Measurements from ENCODE around the gene RGS3.
A peak's percentile ranks its signal among the peaks of the same experiment; 100 is the strongest.
"Not testable (repeated sequence)": the region's sequence is repeated elsewhere in the genome, so short reads cannot be mapped to it uniquely, and the experiment has no call there.

Gene RGS3

GRCh38 chr9:113437716-113438115 is 25.8 kb upstream of the RGS3 start:
- H3K27ac ChIP-seq (ENCODE audit: low read depth, low read length); H3K4me1 ChIP-seq (ENCODE audit: control insufficient read depth, insufficient read depth, low read length); H3K4me3 ChIP-seq (ENCODE audit: low read depth, low read length); H3K27me3 ChIP-seq (ENCODE audit: control insufficient read depth, insufficient read depth, low read length); H3K9ac ChIP-seq (ENCODE audit: low read depth, low read length); H3K9me3 ChIP-seq (ENCODE audit: control insufficient read depth, insufficient read depth, low read length); H3K36me3 ChIP-seq (ENCODE audit: control insufficient read depth, insufficient read depth, low read length): not testable (repeated sequence)

- Histone ChIP-seq H3K27me3 (ENCODE audit: control insufficient read depth, insufficient read depth, low read length) (no peaks in the 10 kb centered on the region), H3K4me1 (ENCODE audit: control insufficient read depth, insufficient read depth, low read length) (no peaks in the 10 kb centered on the region), H3K9me3 (ENCODE audit: control insufficient read depth, insufficient read depth, low read length) (no peaks in the 10 kb centered on the region), H3K27ac (ENCODE audit: low read depth, low read length) (no peak overlapping the region), H3K36me3 (ENCODE audit: control insufficient read depth, insufficient read depth, low read length) (no peaks in the 10 kb centered on the region), H3K4me3 (ENCODE audit: low read depth, low read length) (no peak overlapping the region), H3K9ac (ENCODE audit: low read depth, low read length) (no peak overlapping the region)
Observed at GRCh38 chr9:113444736-113445135, 18.8 kb upstream of the RGS3 start.

GRCh38 chr9:113446323-113446740 is 17.2 kb upstream of the RGS3 start:
- no peak overlapping the region for H3K9ac ChIP-seq (ENCODE audit: low read depth, low read length)
- no peaks in the 10 kb centered on the region for H3K9me3 ChIP-seq (ENCODE audit: control insufficient read depth, insufficient read depth, low read length)
- H3K27ac ChIP-seq (ENCODE audit: low read depth, low read length) = no peak overlapping the region
- H3K4me3 ChIP-seq (ENCODE audit: low read depth, low read length) = no peak overlapping the region
- no peaks in the 10 kb centered on the region for H3K4me1 ChIP-seq (ENCODE audit: control insufficient read depth, insufficient read depth, low read length)
- no peaks in the 10 kb centered on the region for H3K36me3 ChIP-seq (ENCODE audit: control insufficient read depth, insufficient read depth, low read length)
- H3K27me3 ChIP-seq (ENCODE audit: control insufficient read depth, insufficient read depth, low read length) = no peaks in the 10 kb centered on the region

GRCh38 chr9:113449376-113449775 is 14.2 kb upstream of the RGS3 start:
- Histone ChIP-seq H3K4me1 (ENCODE audit: control insufficient read depth, insufficient read depth, low read length) (no peaks in the 10 kb centered on the region), H3K27ac (ENCODE audit: low read depth, low read length) (no peak overlapping the region), H3K36me3 (ENCODE audit: control insufficient read depth, insufficient read depth, low read length) (no peaks in the 10 kb centered on the region), H3K9ac (ENCODE audit: low read depth, low read length) (no peak overlapping the region), H3K9me3 (ENCODE audit: control insufficient read depth, insufficient read depth, low read length) (no peaks in the 10 kb centered on the region), H3K27me3 (ENCODE audit: control insufficient read depth, insufficient read depth, low read length) (no peaks in the 10 kb centered on the region), H3K4me3 (ENCODE audit: low read depth, low read length) (no peak overlapping the region)

- H3K4me3 ChIP-seq (ENCODE audit: low read depth, low read length) = no peak overlapping the region
- no peaks in the 10 kb centered on the region for H3K27me3 ChIP-seq (ENCODE audit: control insufficient read depth, insufficient read depth, low read length)
- no peaks in the 10 kb centered on the region for H3K36me3 ChIP-seq (ENCODE audit: control insufficient read depth, insufficient read depth, low read length)
- H3K4me1 ChIP-seq (ENCODE audit: control insufficient read depth, insufficient read depth, low read length) = peaks cover 19% of the 10 kb centered on the region
- no peak overlapping the region for H3K9ac ChIP-seq (ENCODE audit: low read depth, low read length)
- H3K9me3 ChIP-seq (ENCODE audit: control insufficient read depth, insufficient read depth, low read length) = no peaks in the 10 kb centered on the region
- H3K27ac ChIP-seq (ENCODE audit: low read depth, low read length) = no peak overlapping the region
Observed at GRCh38 chr9:113452113-113452605, 11.4 kb upstream of the RGS3 start.

- H3K4me3 ChIP-seq (ENCODE audit: low read depth, low read length) = no peak overlapping the region
- H3K4me1 ChIP-seq (ENCODE audit: control insufficient read depth, insufficient read depth, low read length) = peaks cover 19% of the 10 kb centered on the region
- no peaks in the 10 kb centered on the region for H3K36me3 ChIP-seq (ENCODE audit: control insufficient read depth, insufficient read depth, low read length)
- H3K9ac ChIP-seq (ENCODE audit: low read depth, low read length) = no peak overlapping the region
- no peaks in the 10 kb centered on the region for H3K27me3 ChIP-seq (ENCODE audit: control insufficient read depth, insufficient read depth, low read length)
- no peaks in the 10 kb centered on the region for H3K9me3 ChIP-seq (ENCODE audit: control insufficient read depth, insufficient read depth, low read length)
- peak overlapping the region; percentile 76 for H3K27ac ChIP-seq (ENCODE audit: low read depth, low read length)
Observed at GRCh38 chr9:113454914-113455761, 8.4 kb upstream of the RGS3 start.

- Histone ChIP-seq H3K27ac (ENCODE audit: low read depth, low read length) (peak overlapping the region; percentile 76), H3K9ac (ENCODE audit: low read depth, low read length) (no peak overlapping the region)
Observed at GRCh38 chr9:113456235-113456634, 7.3 kb upstream of the RGS3 start.

GRCh38 chr9:113461285-113461684 is 2.2 kb upstream of the RGS3 start:
- H3K4me1 ChIP-seq (ENCODE audit: control insufficient read depth, insufficient read depth, low read length) = peaks cover 9% of the 10 kb centered on the region

More at GRCh38 chr9:113456235-113456634, 7.3 kb upstream of the RGS3 start:
- no peaks in the 10 kb centered on the region for H3K36me3 ChIP-seq (ENCODE audit: control insufficient read depth, insufficient read depth, low read length)
- H3K27me3 ChIP-seq (ENCODE audit: control insufficient read depth, insufficient read depth, low read length) = no peaks in the 10 kb centered on the region
- H3K9me3 ChIP-seq (ENCODE audit: control insufficient read depth, insufficient read depth, low read length) = no peaks in the 10 kb centered on the region
- H3K4me1 ChIP-seq (ENCODE audit: control insufficient read depth, insufficient read depth, low read length) = peaks cover 19% of the 10 kb centered on the region
- H3K4me3 ChIP-seq (ENCODE audit: low read depth, low read length) = no peak overlapping the region

GRCh38 chr9:113461943-113462342 is 1.6 kb upstream of the RGS3 start:
- H3K9ac ChIP-seq (ENCODE audit: low read depth, low read length) = no peak overlapping the region
- no peaks in the 10 kb centered on the region for H3K9me3 ChIP-seq (ENCODE audit: control insufficient read depth, insufficient read depth, low read length)
- no peaks in the 10 kb centered on the region for H3K36me3 ChIP-seq (ENCODE audit: control insufficient read depth, insufficient read depth, low read length)
- peaks cover 29% of the 10 kb centered on the region for H3K27me3 ChIP-seq (ENCODE audit: control insufficient read depth, insufficient read depth, low read length)
- peaks cover 6% of the 10 kb centered on the region for H3K4me1 ChIP-seq (ENCODE audit: control insufficient read depth, insufficient read depth, low read length)
- H3K27ac ChIP-seq (ENCODE audit: low read depth, low read length) = no peak overlapping the region
- H3K4me3 ChIP-seq (ENCODE audit: low read depth, low read length) = no peak overlapping the region

More at GRCh38 chr9:113461285-113461684, 2.2 kb upstream of the RGS3 start:
- Histone ChIP-seq H3K27me3 (ENCODE audit: control insufficient read depth, insufficient read depth, low read length) (peaks cover 29% of the 10 kb centered on the region), H3K4me3 (ENCODE audit: low read depth, low read length) (no peak overlapping the region), H3K9ac (ENCODE audit: low read depth, low read length) (no peak overlapping the region), H3K9me3 (ENCODE audit: control insufficient read depth, insufficient read depth, low read length) (no peaks in the 10 kb centered on the region), H3K36me3 (ENCODE audit: control insufficient read depth, insufficient read depth, low read length) (no peaks in the 10 kb centered on the region), H3K27ac (ENCODE audit: low read depth, low read length) (no peak overlapping the region)

GRCh38 chr9:113462781-113463286 is 693 bp upstream of the RGS3 start:
- Histone ChIP-seq H3K27ac (ENCODE audit: low read depth, low read length) (no peak overlapping the region), H3K36me3 (ENCODE audit: control insufficient read depth, insufficient read depth, low read length) (no peaks in the 10 kb centered on the region), H3K27me3 (ENCODE audit: control insufficient read depth, insufficient read depth, low read length) (peaks cover 29% of the 10 kb centered on the region), H3K9ac (ENCODE audit: low read depth, low read length) (no peak overlapping the region), H3K9me3 (ENCODE audit: control insufficient read depth, insufficient read depth, low read length) (no peaks in the 10 kb centered on the region), H3K4me3 (ENCODE audit: low read depth, low read length) (peak overlapping the region; percentile 74; the same call in 1 of the 2 replicates), H3K4me1 (ENCODE audit: control insufficient read depth, insufficient read depth, low read length) (peaks cover 6% of the 10 kb centered on the region)

GRCh38 chr9:113464286-113464660 is 746 bp downstream of the RGS3 start:
- no peaks in the 10 kb centered on the region for H3K9me3 ChIP-seq (ENCODE audit: control insufficient read depth, insufficient read depth, low read length)
- no peaks in the 10 kb centered on the region for H3K36me3 ChIP-seq (ENCODE audit: control insufficient read depth, insufficient read depth, low read length)
- no peak overlapping the region for H3K27ac ChIP-seq (ENCODE audit: low read depth, low read length)
- peaks cover 29% of the 10 kb centered on the region for H3K27me3 ChIP-seq (ENCODE audit: control insufficient read depth, insufficient read depth, low read length)
- peaks cover 6% of the 10 kb centered on the region for H3K4me1 ChIP-seq (ENCODE audit: control insufficient read depth, insufficient read depth, low read length)
- no peak overlapping the region for H3K9ac ChIP-seq (ENCODE audit: low read depth, low read length)
- H3K4me3 ChIP-seq (ENCODE audit: low read depth, low read length) = peak overlapping the region; percentile 74; the same call in 1 of the 2 replicates
